Common myeloid progenitor, CD34-positive (primary cell): ENCODE results near the gene GRIA1.

Source experiments
- CTCF ChIA-PET: fragments of 350-600 bp; sonication (Branson Sonifier 250); formaldehyde crosslinking; loops from one replicate; lab custom pipeline; 2021; ENCODE audit warnings: antibody characterized with exemption; lab: Charles Lee
- POLR2A ChIA-PET: fragments of 350-600 bp; sonication (Branson Sonifier 250); formaldehyde crosslinking; loops from one replicate; lab custom pipeline; 2021; ENCODE audit warnings: antibody characterized with exemption; lab: Charles Lee
- DNase-seq, 3 donors: peaks; one replicate each; pipeline versions ENCODE4 v3.0.0 to v3.0.0-alpha.2; 2013
- H3K27ac ChIP-seq, 2 experiments: 1 replicate in 1 of 2; 2 replicates in 1 of 2; pipeline ENCODE4 v1.7.0; 2013; ENCODE audit warnings: inconsistent platforms in 2 of 2, low read length in 2 of 2, mild to moderate bottlenecking in 2 of 2, low read depth in 1 of 2, moderate library complexity in 1 of 2; ENCODE audit not compliant: severe bottlenecking in 2 of 2, insufficient read depth in 1 of 2, poor library complexity in 1 of 2
- H3K27me3 ChIP-seq, 5 experiments: replicated peaks in 2 of 5; 1 replicate in 3 of 5; 2 replicates in 2 of 5; pipeline versions ENCODE4 v1.6.1 to v1.7.0; 2013; ENCODE audit warnings: low read length in 4 of 5, mild to moderate bottlenecking in 2 of 5, moderate library complexity in 2 of 5, inconsistent platforms in 1 of 5; ENCODE audit not compliant: insufficient read depth in 5 of 5, control insufficient read depth in 4 of 5
- H3K36me3 ChIP-seq, 4 experiments: 1 replicate in 2 of 4; 2 replicates in 2 of 4; pipeline versions ENCODE4 v1.6.1 to v1.7.0; 2013; ENCODE audit warnings: low read length in 3 of 4, control low read depth in 1 of 4, mild to moderate bottlenecking in 1 of 4; ENCODE audit not compliant: control insufficient read depth in 4 of 4, insufficient read depth in 4 of 4
- H3K4me1 ChIP-seq, 4 experiments: 1 replicate in 3 of 4; 2 replicates in 1 of 4; pipeline versions ENCODE4 v1.6.1 to v1.7.1; 2013; ENCODE audit warnings: low read length in 3 of 4, mild to moderate bottlenecking in 3 of 4, control low read depth in 1 of 4, inconsistent platforms in 1 of 4, moderate library complexity in 1 of 4; ENCODE audit not compliant: control insufficient read depth in 4 of 4, insufficient read depth in 4 of 4; ENCODE audit errors: control extremely low read depth in 1 of 4
- H3K4me3 ChIP-seq, 7 experiments: 1 replicate in 4 of 7; 2 replicates in 3 of 7; pipeline versions ENCODE4 v1.5.1 to v1.7.0; 2013; ENCODE audit warnings: mild to moderate bottlenecking in 7 of 7, low read length in 6 of 7, moderate library complexity in 6 of 7, inconsistent platforms in 2 of 7, low read depth in 2 of 7, control low read depth in 1 of 7; ENCODE audit not compliant: insufficient read depth in 4 of 7, control insufficient read depth in 1 of 7; ENCODE audit errors: extremely low read depth in 1 of 7
- H3K9me3 ChIP-seq, 5 experiments: 1 replicate in 4 of 5; 2 replicates in 1 of 5; pipeline versions ENCODE4 v1.6.1 to v1.7.1; 2013; ENCODE audit warnings: low read length in 4 of 5, mild to moderate bottlenecking in 2 of 5, inconsistent platforms in 1 of 5, low read depth in 1 of 5, moderate library complexity in 1 of 5; ENCODE audit not compliant: control insufficient read depth in 4 of 5, insufficient read depth in 2 of 5; ENCODE audit errors: control extremely low read depth in 1 of 5
- WGBS: methylation state at CpG from one replicate; pipeline ENCODE4 v1.1.5; 2013; ENCODE audit not compliant: insufficient coverage; 5-methylcytosine and 5-hydroxymethylcytosine counted together

Gene GRIA1

DNA sequence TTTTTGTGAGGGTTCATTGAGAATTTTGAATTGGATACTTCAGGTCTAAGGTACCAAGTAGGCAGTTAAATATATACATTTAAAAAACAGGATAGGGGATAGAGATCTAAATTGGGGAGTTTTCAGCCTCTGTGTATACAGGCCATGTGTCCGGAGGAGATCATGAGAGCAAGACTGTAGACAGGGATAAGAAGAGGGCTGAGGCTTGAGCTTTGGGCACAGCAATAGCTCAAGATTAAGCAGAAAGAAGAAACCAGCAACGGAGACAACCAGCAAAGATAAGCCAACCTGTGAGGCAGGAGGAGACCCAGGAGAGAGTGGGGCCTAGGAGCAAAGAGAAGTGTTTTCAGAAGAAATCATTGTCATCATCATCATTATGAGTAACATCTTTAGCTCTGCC, 258.4 kb downstream of the GRIA1 start:
- CTCF ChIA-PET: interaction anchor here (0.5 kb wide), 1 partner anchor 355 kb away, joined by 3 read pairs; no protein-coding TSS in a partner anchor
- 100% methylated on average over 2 of the region's 2 CpGs for WGBS
- no peak for DNase-seq

DNA sequence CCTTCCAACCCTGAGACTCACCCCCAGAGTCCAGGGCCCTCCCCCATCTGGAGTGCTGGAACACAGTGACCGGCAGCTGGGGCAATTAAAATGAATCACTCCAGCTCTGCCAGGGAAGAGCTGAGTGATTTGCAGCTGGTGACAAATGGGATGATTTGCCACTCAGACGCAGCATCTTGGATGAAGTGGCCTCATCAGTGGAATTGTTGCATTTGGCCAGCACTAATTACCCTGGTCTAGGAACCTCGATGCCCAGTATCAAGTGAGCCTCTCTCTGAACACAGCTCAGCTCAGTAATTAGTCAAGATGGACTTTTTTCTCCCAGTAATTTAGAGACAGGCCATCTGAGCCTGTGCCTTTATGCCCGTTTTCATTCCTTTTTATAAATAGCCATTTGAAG, 259.5 kb downstream of the GRIA1 start:
- POLR2A ChIA-PET: no interaction called here
- CTCF ChIA-PET: no interaction called here
- Histone ChIP-seq H3K4me3 (no peak overlapping the region), H3K27me3 (no peaks in the 10 kb centered on the region), H3K36me3 (no peaks in the 10 kb centered on the region), H3K27ac (no peak overlapping the region), H3K9me3 (no peaks in the 10 kb centered on the region), H3K4me1 (peaks cover 0 to 22% (median 18%) of the 10 kb centered on the region in 4 experiments)
- no peak for DNase-seq
- 100% methylated on average over 4 of the region's 4 CpGs for WGBS

More for the DNA sequence above, 258.4 kb downstream of the GRIA1 start:
- H3K4me1 ChIP-seq: peaks cover 0 to 25% (median 19%) of the 10 kb centered on the region in 4 experiments
- H3K4me3 ChIP-seq: no peak overlapping the region
- H3K36me3 ChIP-seq: no peaks in the 10 kb centered on the region
- H3K9me3 ChIP-seq: no peaks in the 10 kb centered on the region
- H3K27me3 ChIP-seq: no peaks in the 10 kb centered on the region
- POLR2A ChIA-PET: no interaction called here
- H3K27ac ChIP-seq: no peak overlapping the region

DNA sequence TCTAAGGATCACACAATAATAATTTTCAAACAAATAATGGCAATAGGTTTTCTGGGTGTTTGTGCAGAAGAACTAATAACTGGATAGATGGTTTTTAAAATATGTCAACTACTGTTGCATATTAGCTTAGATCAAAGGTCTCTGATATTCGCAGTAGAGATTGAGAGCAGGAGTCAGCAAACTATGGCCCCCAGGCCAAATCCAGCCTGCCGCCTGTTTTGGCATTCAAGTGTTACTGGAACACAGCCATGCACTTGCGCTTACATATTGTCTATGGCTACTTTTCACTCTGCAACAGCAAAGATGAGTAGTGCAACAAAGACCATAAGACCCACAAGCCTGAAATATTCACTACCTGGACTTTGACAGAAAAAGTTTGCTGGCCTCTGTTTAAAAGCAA, 260.8 kb downstream of the GRIA1 start:
- Histone ChIP-seq H3K4me3 (no peak overlapping the region), H3K9me3 (no peaks in the 10 kb centered on the region), H3K27me3 (no peaks in the 10 kb centered on the region), H3K27ac (no peak overlapping the region), H3K4me1 (peaks cover 0 to 18% (median 11%) of the 10 kb centered on the region in 4 experiments), H3K36me3 (no peaks in the 10 kb centered on the region)
- no peak for DNase-seq
- WGBS: 100% methylated on average over 3 of the region's 3 CpGs
- CTCF ChIA-PET: interaction anchor here (0.8 kb wide), 1 partner anchor 9 kb away, joined by 3 read pairs; no protein-coding TSS in a partner anchor
- POLR2A ChIA-PET: no interaction called here

DNA sequence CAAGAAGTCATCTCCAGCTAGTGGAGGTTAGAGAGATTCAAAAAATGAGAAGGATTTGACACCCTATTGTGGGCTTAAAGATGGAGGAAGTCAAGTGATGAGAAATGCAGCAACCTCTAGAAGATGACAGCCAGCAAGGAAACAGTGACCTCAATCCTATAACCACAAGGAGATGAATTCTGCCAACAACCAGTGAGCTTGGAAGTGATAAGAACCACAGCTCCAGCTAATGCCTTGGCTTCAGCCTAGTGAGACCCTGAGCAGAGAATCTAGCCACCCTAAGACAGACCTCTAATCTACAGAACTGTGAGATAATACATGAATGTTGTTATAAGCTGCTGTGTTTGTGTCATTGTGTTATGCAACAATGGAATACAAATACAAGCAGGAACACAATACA, 262.4 kb downstream of the GRIA1 start:
- Histone ChIP-seq H3K27ac (no peak overlapping the region), H3K4me1 (peaks cover 0 to 12% (median 0%) of the 10 kb centered on the region in 4 experiments), H3K27me3 (no peaks in the 10 kb centered on the region), H3K9me3 (peaks cover 0 to 6% (median 0%) of the 10 kb centered on the region in 5 experiments), H3K36me3 (no peaks in the 10 kb centered on the region), H3K4me3 (no peak overlapping the region)
- POLR2A ChIA-PET: no interaction called here
- DNase-seq: peak; percentile 80 to 94 (median 82)
- CTCF ChIA-PET: no interaction called here

DNA sequence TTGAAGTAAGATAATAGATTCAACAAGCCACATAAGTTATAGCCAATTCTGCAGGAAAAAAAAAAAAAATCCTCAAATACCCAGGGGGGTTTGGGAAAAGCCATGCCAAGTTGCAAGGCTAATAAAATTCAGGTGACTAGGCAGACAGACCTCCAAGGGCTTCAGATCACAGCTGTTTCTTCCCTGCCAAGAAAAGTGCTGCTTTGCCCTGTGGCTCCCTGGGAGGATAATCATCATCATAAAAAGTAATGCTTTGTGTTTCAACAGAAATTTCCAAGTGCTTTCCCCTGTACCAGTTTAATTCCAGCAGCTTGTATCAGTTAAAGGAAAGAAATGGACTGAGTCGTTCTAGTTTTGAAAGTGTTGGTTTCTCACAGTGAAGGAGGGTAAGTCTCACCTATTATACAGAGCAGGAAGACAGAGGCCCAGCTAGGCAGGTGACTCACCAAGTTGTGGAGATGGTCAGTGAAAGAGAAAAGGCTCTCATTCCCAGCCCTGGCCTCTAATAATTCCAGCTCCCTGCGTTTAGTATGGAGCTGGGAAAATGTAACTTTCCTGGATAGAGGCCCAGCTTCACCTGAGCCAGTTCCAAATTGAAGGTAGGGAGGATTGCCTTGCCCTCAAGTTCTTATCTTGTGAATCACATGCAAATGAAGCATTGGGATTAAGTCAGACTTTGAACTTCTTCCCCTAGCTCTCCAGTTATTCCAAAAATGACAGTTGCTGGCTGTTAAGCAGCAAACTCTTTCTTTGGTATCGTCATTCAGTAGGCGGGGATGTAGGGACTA, 263.4 kb downstream of the GRIA1 start:
- POLR2A ChIA-PET: no interaction called here

DNA sequence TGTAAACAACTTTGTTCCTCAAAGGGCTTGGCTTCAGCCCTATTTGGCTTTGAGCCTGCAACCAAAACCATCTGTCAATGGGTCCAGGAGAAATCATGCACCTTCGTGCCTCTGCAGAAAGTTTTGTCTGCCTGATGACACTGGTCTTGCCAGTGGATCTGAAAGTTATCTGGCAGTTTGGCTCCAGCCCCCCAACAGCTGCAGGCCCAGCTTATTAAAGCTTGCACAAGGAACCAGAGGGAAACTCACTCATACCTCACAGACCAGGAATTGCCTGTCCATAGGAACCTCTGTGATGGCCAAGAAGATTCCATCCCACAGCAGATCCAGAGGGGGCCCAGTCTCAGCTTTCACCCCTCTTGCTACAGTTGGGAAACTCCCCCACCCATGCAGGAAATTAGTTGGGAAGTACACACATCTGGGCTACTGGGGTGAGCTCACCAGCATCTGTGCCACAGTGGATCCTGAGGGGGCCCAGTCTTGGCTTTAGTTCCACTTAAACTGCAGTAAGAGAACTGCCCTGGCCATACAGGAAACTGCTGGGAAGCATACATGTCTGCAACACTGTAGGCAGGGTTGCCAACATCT, 265.5 kb downstream of the GRIA1 start:
- Histone ChIP-seq H3K9me3 (peaks cover 0 to 9% (median 0%) of the 10 kb centered on the region in 5 experiments), H3K4me1 (peaks cover 0 to 12% (median 0%) of the 10 kb centered on the region in 4 experiments), H3K27ac (no peak overlapping the region), H3K27me3 (no peaks in the 10 kb centered on the region), H3K4me3 (no peak overlapping the region), H3K36me3 (no peaks in the 10 kb centered on the region)
- ChIA-PET CTCF (interaction anchor here (1.7 kb wide), 1 partner anchor 12 kb away, joined by 6 read pairs; no protein-coding TSS in a partner anchor), POLR2A (no interaction called here)
- DNase-seq: no peak
- WGBS: 36% methylated on average over 1 of the region's 1 CpG

More for the DNA sequence above, 263.4 kb downstream of the GRIA1 start:
- no peak overlapping the region for H3K4me3 ChIP-seq
- H3K27me3 ChIP-seq: no peaks in the 10 kb centered on the region
- H3K9me3 ChIP-seq: peaks cover 0 to 6% (median 0%) of the 10 kb centered on the region in 5 experiments
- WGBS: 100% methylated on average over 1 of the region's 4 CpGs
- CTCF ChIA-PET: no interaction called here
- DNase-seq: no peak
- peaks cover 0 to 12% (median 0%) of the 10 kb centered on the region in 4 experiments for H3K4me1 ChIP-seq
- H3K36me3 ChIP-seq: no peaks in the 10 kb centered on the region
- no peak overlapping the region for H3K27ac ChIP-seq

DNA sequence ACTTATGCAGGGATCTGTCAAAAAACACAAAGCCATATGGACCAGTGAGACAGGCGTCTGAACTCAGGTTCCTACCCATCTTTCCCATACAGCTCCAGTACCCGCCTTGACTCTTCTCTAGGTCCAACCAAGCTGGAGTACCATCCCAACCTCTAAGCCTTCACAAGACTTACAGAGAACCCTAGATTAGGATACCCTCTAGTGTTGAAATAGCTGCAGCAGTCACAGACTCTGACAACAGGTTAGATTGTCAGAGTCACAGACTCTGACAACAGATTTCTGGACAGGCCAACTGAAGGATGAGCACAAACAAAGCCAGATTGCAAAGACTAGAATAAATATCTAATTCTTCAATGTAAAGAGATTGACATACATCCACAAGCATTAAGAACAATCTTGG, 266.1 kb downstream of the GRIA1 start:
- 100% methylated on average over 2 of the region's 2 CpGs for WGBS
- ChIA-PET CTCF (interaction anchor here (1.2 to 1.7 kb wide), 2 partner anchors 11 to 400 kb away, joined by 3 to 6 read pairs; no protein-coding TSS in a partner anchor), POLR2A (no interaction called here)
- Histone ChIP-seq H3K36me3 (no peaks in the 10 kb centered on the region), H3K27ac (no peak overlapping the region), H3K4me1 (peaks cover 0 to 12% (median 0%) of the 10 kb centered on the region in 4 experiments), H3K27me3 (no peaks in the 10 kb centered on the region), H3K9me3 (peaks cover 0 to 9% (median 0%) of the 10 kb centered on the region in 5 experiments), H3K4me3 (no peak overlapping the region)
- no peak for DNase-seq
